Aorta (tissue), 5 donors: ENCODE results near the gene LRSAM1. TPM values are rescaled to one million over a fixed set of nuclear protein-coding genes. Genes with fewer than 3 reads are reported as not detected.
A peak's percentile ranks its signal among the peaks of the same experiment; 100 is the strongest.

Experiments
- ATAC-seq: fragments of 200-7000 bp; cut with Tn5 transposase; one replicate; pipeline ENCODE4 v1.9.1; 2022; ENCODE audit warnings: moderate library complexity; ENCODE audit not compliant: low FRiP score
- DNase-seq, 2 donors: peaks; one replicate each; pipeline ENCODE4 v3.0.0-alpha.2; 2020
- H3K27ac ChIP-seq, 2 donors: one replicate each; pipeline ENCODE4 v1.5.1; 2013; ENCODE audit warnings: low read length in 2 of 2, mild to moderate bottlenecking in 2 of 2, moderate library complexity in 2 of 2, control low read depth in 1 of 2, inconsistent platforms in 1 of 2, low read depth in 1 of 2
- H3K27me3 ChIP-seq, 2 donors: one replicate each; pipeline ENCODE4 v1.6.1; 2013; ENCODE audit warnings: control low read depth in 1 of 2, low read length in 1 of 2, mild to moderate bottlenecking in 1 of 2, moderate library complexity in 1 of 2; ENCODE audit not compliant: insufficient read depth in 2 of 2, control insufficient read depth in 1 of 2
- H3K36me3 ChIP-seq, 2 donors: one replicate each; pipeline ENCODE4 v1.6.1; 2013; ENCODE audit warnings: control low read depth in 1 of 2, low read length in 1 of 2, mild to moderate bottlenecking in 1 of 2; ENCODE audit not compliant: insufficient read depth in 2 of 2, control insufficient read depth in 1 of 2
- H3K4me1 ChIP-seq, 2 donors: one replicate each; pipeline ENCODE4 v1.6.1; 2013; ENCODE audit warnings: low read length in 2 of 2, control low read depth in 1 of 2, mild to moderate bottlenecking in 1 of 2, moderate library complexity in 1 of 2; ENCODE audit not compliant: insufficient read depth in 2 of 2, control insufficient read depth in 1 of 2
- H3K4me3 ChIP-seq, 2 donors: one replicate each; pipeline ENCODE4 v1.5.1; 2013; ENCODE audit warnings: low read length in 2 of 2, control low read depth in 1 of 2, mild to moderate bottlenecking in 1 of 2
- H3K9me3 ChIP-seq: one replicate; pipeline ENCODE4 v1.6.1; 2013; ENCODE audit warnings: mild to moderate bottlenecking, low read length; ENCODE audit not compliant: control insufficient read depth
- WGBS, 2 donors: extraction: QIAGEN DNeasy Blood & Tissue Kit; methylation state at CpG; one replicate each; pipeline ENCODE4 v1.1.7; 2013; 5-methylcytosine and 5-hydroxymethylcytosine counted together
- intact Hi-C, 2 donors: fragments of 100-400 bp; cut with DNase I; formaldehyde crosslinking; loops; one replicate each; pipeline versions ENCODE4 v1.14.2 to v1.15.0; 2022
- polyA plus RNA-seq, 2 donors: library from polyadenylated mRNA; stranded (reverse); fragments of 200-250 nt; gene quantifications; one replicate each; pipeline ENCODE4 v1.2.3, GENCODE V29; 2013
- total RNA-seq, 2 donors: library from RNA; stranded (reverse); fragmentation: NEBNext Ultra II Directional; extraction: Animal tissue kit (Norgen Biotek cat#: 25700); gene quantifications; one replicate each; pipeline ENCODE4 v1.2.1, GENCODE V29; 2021
- donor health status: healthy with polysubstance abuse.
- donor health status: Bipolar disorder and iron deficiency.
- donor health status: DM: no; HTN: no; CAD: no.
- donor health status: DM: no; HTN: no; CAD: no.
- donor health status: DM: yes; HTN: yes; CAD: no.

LRSAM1 gene
- total and polyA plus RNA-seq, 4 donors, result 9.3 to 38.8 (median 22.0) TPM

GRCh38 chr9:127485995-127486394, 34.7 kb downstream of the LRSAM1 start:
- H3K4me1 ChIP-seq, result no peaks in the 10 kb centered on the region
- ATAC-seq (no peak), DNase-seq (no peak)
- no peak overlapping the region for H3K27ac ChIP-seq
- intact Hi-C loops, result no loop called here
- 85 to 86% methylated on average over 11 of the region's 11 CpGs for WGBS, 2 donors
- H3K9me3 ChIP-seq, result no peaks in the 10 kb centered on the region
- no peak overlapping the region for H3K4me3 ChIP-seq
- H3K27me3 ChIP-seq, result no peaks in the 10 kb centered on the region
- peaks cover 5 to 10% of the 10 kb centered on the region in 2 donors for H3K36me3 ChIP-seq

DNA sequence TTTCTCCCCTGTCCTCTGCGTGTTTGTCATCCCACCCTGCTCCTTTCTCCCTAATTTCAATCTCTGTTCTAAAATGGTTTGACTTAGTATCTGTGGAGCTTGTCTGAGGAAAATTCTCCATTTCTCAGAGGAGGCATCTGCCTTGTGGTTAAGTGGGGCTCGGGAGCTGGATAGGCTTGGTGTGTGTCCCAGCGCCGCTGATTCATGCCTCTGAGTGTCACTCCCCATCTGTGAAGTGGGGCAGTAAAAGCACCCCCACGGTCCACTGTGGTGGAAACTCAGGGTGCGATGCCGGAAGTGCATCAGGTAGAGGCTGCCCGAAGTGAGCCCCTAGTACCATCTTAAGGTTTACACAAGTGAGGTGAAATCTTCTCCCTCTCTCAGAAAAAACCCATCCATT, 37.6 kb downstream of the LRSAM1 start:
- intact Hi-C loops, result no loop called here
- Histone ChIP-seq H3K9me3 (no peaks in the 10 kb centered on the region), H3K4me1 (no peaks in the 10 kb centered on the region), H3K27me3 (no peaks in the 10 kb centered on the region), H3K36me3 (peaks cover 5 to 9% of the 10 kb centered on the region in 2 donors), H3K27ac (no peak overlapping the region), H3K4me3 (no peak overlapping the region)
- ATAC-seq, result no peak
- WGBS, 2 donors, result 89 to 91% methylated on average over 7 to 8 of the region's 8 CpGs
- no peak for DNase-seq

GRCh38 chr9:127489471-127490115, 38.3 kb downstream of the LRSAM1 start:
- ATAC-seq (no peak), DNase-seq (no peak)
- intact Hi-C loops, result no loop called here

DNA sequence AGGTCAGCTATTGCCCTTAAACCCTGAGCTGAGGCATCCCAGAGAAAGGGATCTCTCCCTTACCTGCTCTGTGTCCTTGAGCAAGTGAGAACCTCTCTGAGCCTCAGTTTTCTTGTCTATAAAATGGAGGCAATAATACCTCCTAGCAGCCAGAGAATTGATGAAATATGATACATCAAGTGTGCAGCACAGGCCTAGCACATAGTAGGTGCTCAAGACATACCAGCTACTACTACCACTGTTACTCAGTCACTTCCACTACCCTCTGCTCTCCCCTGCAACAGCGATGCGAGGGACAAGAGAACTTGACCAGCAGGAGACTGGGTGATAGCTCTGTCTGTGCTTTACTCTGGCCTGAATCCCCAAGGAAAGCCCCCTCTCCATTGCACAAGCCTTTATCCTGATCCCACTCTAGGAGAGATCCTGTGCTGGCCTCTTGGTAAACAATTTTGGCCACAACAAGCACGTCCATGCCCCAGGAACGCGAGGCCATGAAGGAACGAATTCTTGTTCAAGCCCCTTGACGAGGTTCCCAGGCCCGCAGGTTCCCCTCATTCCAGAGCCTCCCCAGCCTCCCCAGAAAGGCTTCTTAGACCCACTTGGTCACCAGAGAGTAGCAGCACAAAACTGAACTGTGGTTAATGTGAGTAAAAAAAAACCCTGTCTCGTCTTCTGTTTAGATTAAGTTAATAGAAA, 39.4 kb downstream of the LRSAM1 start:
- DNase-seq (no peak), ATAC-seq (no peak)
- Histone ChIP-seq H3K4me3 (no peak overlapping the region), H3K9me3 (no peaks in the 10 kb centered on the region), H3K4me1 (no peaks in the 10 kb centered on the region), H3K36me3 (peaks cover 5 to 8% of the 10 kb centered on the region in 2 donors), H3K27ac (no peak overlapping the region), H3K27me3 (no peaks in the 10 kb centered on the region)
- intact Hi-C loops, result no loop called here
- WGBS, 2 donors, result 88 to 89% methylated on average over 9 of the region's 9 CpGs

More at GRCh38 chr9:127489471-127490115, 38.3 kb downstream of the LRSAM1 start:
- H3K27me3 ChIP-seq, result no peaks in the 10 kb centered on the region
- no peak overlapping the region for H3K27ac ChIP-seq
- H3K4me1 ChIP-seq, result no peaks in the 10 kb centered on the region
- H3K9me3 ChIP-seq, result no peaks in the 10 kb centered on the region
- peaks cover 5 to 9% of the 10 kb centered on the region in 2 donors for H3K36me3 ChIP-seq
- H3K4me3 ChIP-seq, result no peak overlapping the region
- 78% methylated on average over 22 of the region's 22 CpGs for WGBS, 2 donors

GRCh38 chr9:127491516-127491915, 40.2 kb downstream of the LRSAM1 start:
- Histone ChIP-seq H3K36me3 (peaks cover 5 to 7% of the 10 kb centered on the region in 2 donors), H3K9me3 (no peaks in the 10 kb centered on the region), H3K4me3 (no peak overlapping the region), H3K27ac (no peak overlapping the region), H3K4me1 (no peaks in the 10 kb centered on the region), H3K27me3 (no peaks in the 10 kb centered on the region)
- ATAC-seq (no peak), DNase-seq (no peak)
- intact Hi-C loops, result no loop called here
- 89 to 91% methylated on average over 10 of the region's 10 CpGs for WGBS, 2 donors

- no peaks in the 10 kb centered on the region for H3K27me3 ChIP-seq
- peaks cover under 1 to 7% of the 10 kb centered on the region in 2 donors for H3K36me3 ChIP-seq
- no peak overlapping the region for H3K4me3 ChIP-seq
- DNase-seq (no peak), ATAC-seq (no peak)
- no peak overlapping the region for H3K27ac ChIP-seq
- 87% methylated on average over 14 of the region's 14 CpGs for WGBS, 2 donors
- H3K9me3 ChIP-seq, result no peaks in the 10 kb centered on the region
- intact Hi-C loops, result no loop called here
- no peaks in the 10 kb centered on the region for H3K4me1 ChIP-seq
Observed at GRCh38 chr9:127492616-127493015, 41.3 kb downstream of the LRSAM1 start.

DNA sequence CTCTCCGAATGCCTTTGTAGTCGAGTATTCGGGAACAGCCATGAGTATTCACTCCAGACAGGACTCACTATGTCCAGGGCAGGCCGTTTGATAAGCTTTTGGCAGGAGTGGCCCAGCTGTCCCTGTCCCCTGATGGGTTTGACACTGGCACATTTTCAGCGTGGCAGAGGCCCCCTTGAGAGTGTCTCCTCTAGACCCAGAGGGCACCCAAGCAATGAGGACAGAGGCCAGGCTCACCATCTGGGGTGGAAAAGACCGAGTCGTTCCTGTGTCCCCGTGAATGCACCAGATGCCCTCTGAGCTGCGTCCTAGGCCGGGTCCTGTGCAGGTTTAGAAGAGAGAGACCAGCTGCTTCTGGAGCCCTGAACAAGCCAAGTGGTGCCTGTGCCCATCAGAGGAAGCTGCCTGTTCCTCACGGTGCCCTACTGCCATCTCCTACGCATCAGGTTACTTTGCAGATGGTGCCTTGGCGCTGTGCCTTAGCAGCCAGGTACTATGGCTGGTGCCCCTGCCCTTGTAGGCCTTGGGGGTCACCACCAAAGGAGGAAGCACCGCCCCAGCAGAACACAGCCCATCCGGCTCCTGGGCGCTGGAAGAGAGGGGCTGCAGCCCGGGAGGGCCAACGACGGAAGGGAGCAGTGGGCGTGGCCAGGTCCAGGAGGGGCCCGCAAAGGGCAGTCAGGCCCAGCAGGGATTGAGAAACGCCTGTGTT, 42.4 kb downstream of the LRSAM1 start:
- ATAC-seq, result no peak
- H3K27ac ChIP-seq, result peak overlapping the region in 1 of 2 donors; percentile 35

GRCh38 chr9:127494304-127494702, 43.0 kb downstream of the LRSAM1 start:
- no peaks in the 10 kb centered on the region for H3K27me3 ChIP-seq
- H3K9me3 ChIP-seq, result no peaks in the 10 kb centered on the region
- intact Hi-C loops, result no loop called here
- H3K27ac ChIP-seq, result peak overlapping the region in 1 of 2 donors; percentile 35
- 84 to 92% methylated on average over 9 of the region's 9 CpGs for WGBS, 2 donors
- H3K4me3 ChIP-seq, result no peak overlapping the region
- DNase-seq, result no peak
- H3K36me3 ChIP-seq, result peaks cover 0 to 4% of the 10 kb centered on the region in 2 donors
- no peaks in the 10 kb centered on the region for H3K4me1 ChIP-seq
- no peak for ATAC-seq

More for the DNA sequence above, 42.4 kb downstream of the LRSAM1 start:
- no peaks in the 10 kb centered on the region for H3K9me3 ChIP-seq
- peaks cover 0 to 7% of the 10 kb centered on the region in 2 donors for H3K36me3 ChIP-seq
- DNase-seq, result no peak
- H3K4me3 ChIP-seq, result no peak overlapping the region
- WGBS, 2 donors, result 81 to 84% methylated on average over 22 of the region's 22 CpGs
- H3K4me1 ChIP-seq, result no peaks in the 10 kb centered on the region
- H3K27me3 ChIP-seq, result no peaks in the 10 kb centered on the region
- intact Hi-C loops, result no loop called here
